Heart right ventricle (tissue), 16 donors: ENCODE measurements around the gene FGF18. TPM values are rescaled to one million over a fixed set of nuclear protein-coding genes. Genes with fewer than 3 reads are reported as not detected.
"Not testable (repeated sequence)": the region's sequence is repeated elsewhere in the genome, so short reads cannot be mapped to it uniquely, and the experiment has no call there.

Source experiments
- ATAC-seq, 8 donors: fragments of 200-7000 bp; cut with Tn5 transposase; one replicate each; pipeline ENCODE4 v1.9.1; 2020; ENCODE audit warnings: mild to moderate bottlenecking in 8 of 8, moderate library complexity in 8 of 8, moderate number of reproducible peaks in 1 of 8
- DNase-seq, 2 donors: peaks; one replicate each; pipeline ENCODE4 v3.0.0-alpha.2; 2020
- H3K27ac ChIP-seq, 10 donors: fragments of 200-600 bp; sonication (generic) in 2 of 10; one replicate each; pipeline versions ENCODE4 v1.5.0 to v1.8.0; 2020 to 2022; ENCODE audit warnings: mild to moderate bottlenecking in 3 of 10
- H3K27me3 ChIP-seq, 7 donors: fragments of 200-600 bp; one replicate each; pipeline ENCODE4 v1.8.0; 2021 to 2022; ENCODE audit warnings: mild to moderate bottlenecking in 2 of 7
- H3K36me3 ChIP-seq, 9 donors: fragments of 200-600 bp; sonication (generic) in 1 of 9; one replicate each; pipeline versions ENCODE4 v1.5.0 to v1.8.0; 2020 to 2022; ENCODE audit warnings: mild to moderate bottlenecking in 2 of 9
- H3K4me1 ChIP-seq, 9 donors: fragments of 200-600 bp; sonication (generic) in 1 of 9; one replicate each; pipeline versions ENCODE4 v1.5.0 to v1.8.0; 2020 to 2022; ENCODE audit warnings: mild to moderate bottlenecking in 4 of 9
- H3K4me3 ChIP-seq, 10 donors: fragments of 200-600 bp; sonication (generic) in 2 of 10; one replicate each; pipeline versions ENCODE4 v1.5.0 to v1.8.0; 2020 to 2022; ENCODE audit warnings: mild to moderate bottlenecking in 7 of 10, moderate library complexity in 2 of 10
- H3K9me3 ChIP-seq, 11 donors: fragments of 200-600 bp in 10 of 11; sonication (generic) in 2 of 11; one replicate each; pipeline versions ENCODE4 v1.5.0 to v1.8.0; 2013 to 2022; ENCODE audit warnings: mild to moderate bottlenecking in 2 of 11, control low read depth in 1 of 11, moderate library complexity in 1 of 11
- CTCF ChIP-seq, 9 donors: fragments of 200-600 bp; sonication (generic) in 2 of 9; IDR thresholded peaks; one replicate each; pipeline versions ENCODE4 v1.5.0 to v1.8.0; 2021 to 2022; ENCODE audit warnings: antibody characterized with exemption in 9 of 9, mild to moderate bottlenecking in 5 of 9, moderate library complexity in 1 of 9
- WGBS, 2 donors: extraction: QIAGEN DNeasy Blood & Tissue Kit; methylation state at CpG; one replicate each; pipeline ENCODE4 v1.1.7; 2013; ENCODE audit warnings: inconsistent platforms in 1 of 2; 5-methylcytosine and 5-hydroxymethylcytosine counted together
- intact Hi-C, 10 donors: fragments of 100-400 bp; cut with DNase I; formaldehyde crosslinking; loops; one replicate each; pipeline versions ENCODE4 v1.11.1 to v1.14.2; 2022
- polyA plus RNA-seq, 2 donors: library from polyadenylated mRNA; stranded (reverse); fragments of 200-250 nt; gene quantifications; one replicate each; pipeline ENCODE4 v1.2.3, GENCODE V29; 2013
- total RNA-seq, 10 donors: library from RNA; stranded (reverse); fragmentation: NEBNext Ultra II Directional in 3 of 10; extraction: Animal tissue kit (Norgen Biotek cat#: 25700) in 3 of 10; gene quantifications; one replicate each; pipeline versions ENCODE4 v1.2.1 to v1.2.4, GENCODE V29; 2021 to 2023
- donor health status: Arrhythmogenic right ventricular cardiomyopathy.
- donor health status: ischemic (EF 13 %, LVEDD 7.1; RV severe dilation, severe dysfunction).
- donor health status: healthy with polysubstance abuse.
- donor health status: DM: no; HTN: yes; CAD: no.
- donor health status: DM: no; HTN: no; CAD: no.
- donor health status: ischemic (EF 25% LVEDD 6.9; RV normal size, moderate dysfunction).
- donor health status: ischemic (EF 25% LVEDD 5.7; RV mildly dilated, moderate dysfunction).
- donor health status: healthy.
- donor health status: DM: yes; HTN: yes; CAD: no.
- donor health status: Ischemic cardiomyopathy.
- donor health status: ischemic (EF 35%, LVEDD 5.7; RV mildly dilated, moderate dysfunction).
- donor health status: nonischemic (EF 11% LVEDD 7.7; RV severe dilation, severe dysfunction).
- donor health status: DM: yes; HTN: yes; CAD: no.
- donor health status: PGD.
- donor health status: ischemic (EF 29% LVEDD 5.4; RV normal size, mild dysfunction).
- donor health status: nonischemic (EF 23%, LVEDD 6.1; RV moderate dilation, normal function).

FGF18 gene
- total and polyA plus RNA-seq, 12 donors = 1.7 to 39.2 (median 13.7) TPM

GRCh38 chr5:171496456-171496855, 77.0 kb downstream of the FGF18 start:
- ATAC-seq = peak in 5 of 8 donors; percentile 15 to 53 (median 19)
- peak overlapping the region in 6 of 10 donors; percentile 8 to 94 (median 84) for H3K27ac ChIP-seq

GRCh38 chr5:171497494-171497893, 78.0 kb downstream of the FGF18 start:
- WGBS, 2 donors = 96% methylated on average over 4 of the region's 4 CpGs
- ATAC-seq, DNase-seq, H3K4me3 ChIP-seq, H3K27ac ChIP-seq, H3K27me3 ChIP-seq, H3K9me3 ChIP-seq, H3K36me3 ChIP-seq: not testable (repeated sequence)
- intact Hi-C loops = loop anchor here in 1 of 10 donors (5.0 kb wide), 1 partner anchor 100 kb away; no protein-coding TSS in a partner anchor
- peaks cover 6 to 45% (median 27%) of the 10 kb centered on the region in 9 donors for H3K4me1 ChIP-seq

More at GRCh38 chr5:171496456-171496855, 77.0 kb downstream of the FGF18 start:
- 36 to 52% methylated on average over 3 of the region's 3 CpGs for WGBS, 2 donors
- no peak overlapping the region for H3K4me3 ChIP-seq
- no peaks in the 10 kb centered on the region for H3K9me3 ChIP-seq
- intact Hi-C loops = loop anchor here in 1 of 10 donors (5.0 kb wide), 1 partner anchor 101 kb away; no protein-coding TSS in a partner anchor
- TF ChIP-seq CTCF (IDR thresholded peaks at IDR 0.05) = no peak
- peak in 1 of 2 donors; percentile 36 for DNase-seq
- no peaks in the 10 kb centered on the region for H3K27me3 ChIP-seq
- H3K36me3 ChIP-seq = no peaks in the 10 kb centered on the region
- peaks cover 6 to 45% (median 27%) of the 10 kb centered on the region in 9 donors for H3K4me1 ChIP-seq

- no peak for DNase-seq
- H3K27me3 ChIP-seq = no peaks in the 10 kb centered on the region
- H3K4me1 ChIP-seq = peaks cover 6 to 38% (median 27%) of the 10 kb centered on the region in 9 donors
- 75 to 79% methylated on average over 6 of the region's 6 CpGs for WGBS, 2 donors
- intact Hi-C loops = loop anchor here in 1 of 10 donors (5.0 kb wide), 1 partner anchor 99 kb away; no protein-coding TSS in a partner anchor
- no peak overlapping the region for H3K27ac ChIP-seq
- no peak for TF ChIP-seq CTCF (IDR thresholded peaks at IDR 0.05)
- no peak overlapping the region for H3K4me3 ChIP-seq
- H3K36me3 ChIP-seq = no peaks in the 10 kb centered on the region
- no peaks in the 10 kb centered on the region for H3K9me3 ChIP-seq
- ATAC-seq = no peak
Observed at GRCh38 chr5:171498166-171498565, 78.7 kb downstream of the FGF18 start.

GRCh38 chr5:171499611-171500010, 80.2 kb downstream of the FGF18 start:
- WGBS, 2 donors = 85 to 89% methylated on average over 4 of the region's 4 CpGs
- Histone ChIP-seq H3K27me3 (no peaks in the 10 kb centered on the region), H3K4me3 (no peak overlapping the region), H3K36me3 (no peaks in the 10 kb centered on the region), H3K9me3 (no peaks in the 10 kb centered on the region), H3K4me1 (peaks cover 3 to 25% (median 16%) of the 10 kb centered on the region in 9 donors), H3K27ac (no peak overlapping the region)
- intact Hi-C loops = loop anchor here in 1 of 10 donors (5.0 kb wide), 1 partner anchor 98 kb away; no protein-coding TSS in a partner anchor
- ATAC-seq (no peak), DNase-seq (no peak)
- TF ChIP-seq CTCF (IDR thresholded peaks at IDR 0.05) = no peak

- H3K4me3 ChIP-seq = no peak overlapping the region
- 58 to 62% methylated on average over 7 of the region's 7 CpGs for WGBS, 2 donors
- H3K4me1 ChIP-seq = peaks cover 0 to 8% (median 0%) of the 10 kb centered on the region in 9 donors
- H3K9me3 ChIP-seq = no peaks in the 10 kb centered on the region
- H3K27ac ChIP-seq = no peak overlapping the region
- intact Hi-C loops = no loop called here
- no peaks in the 10 kb centered on the region for H3K36me3 ChIP-seq
- H3K27me3 ChIP-seq = no peaks in the 10 kb centered on the region
- ATAC-seq (peak in 6 of 8 donors; percentile 33 to 79 (median 60)), DNase-seq (no peak)
- TF ChIP-seq CTCF (IDR thresholded peaks at IDR 0.05) = no peak
Observed at GRCh38 chr5:171505473-171506043, 86.1 kb downstream of the FGF18 start.
